OCI-LY3 (cell line): ENCODE data around the gene ZC3H13.

Source experiments
- H2AFZ ChIP-seq: fragments of 200-600, 300-600 bp; shearing (Covaris generic); 2 replicates; pipeline ENCODE4 v1.6.0; 2014; ENCODE audit warnings: antibody characterized with exemption, low read depth, low read length
- H3K27ac ChIP-seq: fragments of 200-600, 300-600 bp; sonication (generic); 2 replicates; pipeline ENCODE4 v1.5.1; 2014; ENCODE audit warnings: mild to moderate bottlenecking, low read length, moderate library complexity, mixed read lengths
- H3K27me3 ChIP-seq: fragments of 200-600, 300-600 bp; sonication (generic); 2 replicates; pipeline ENCODE4 v1.6.1; 2014; ENCODE audit warnings: low read depth, low read length, mixed read lengths
- H3K36me3 ChIP-seq: fragments of 200-600, 300-600 bp; sonication (generic); replicated peaks from 2 replicates; pipeline ENCODE3; 2014; ENCODE audit warnings: low read depth, low read length, mixed read lengths
- H3K4me1 ChIP-seq: fragments of 300-600, 200-600 bp; sonication (generic); 2 replicates; pipeline ENCODE4 v1.6.1; 2014; ENCODE audit warnings: low read length, mixed read lengths
- H3K4me2 ChIP-seq: fragments of 200-600, 300-600 bp; sonication (generic); 2 replicates; pipeline ENCODE4 v1.6.1; 2014; ENCODE audit warnings: low read length, mixed read lengths
- H3K4me3 ChIP-seq: fragments of 300-600, 200-600 bp; sonication (generic); 2 replicates; pipeline ENCODE4 v1.5.1; 2014; ENCODE audit warnings: antibody characterized with exemption, mild to moderate bottlenecking, low read length, moderate library complexity
- H3K79me2 ChIP-seq: fragments of 300-600, 200-600 bp; shearing (Covaris generic); 2 replicates; pipeline ENCODE4 v1.6.1; 2014; ENCODE audit warnings: mild to moderate bottlenecking, low read length, mixed read lengths
- H3K9ac ChIP-seq: fragments of 300-600, 200-600 bp; shearing (Covaris generic); 2 replicates; pipeline ENCODE4 v1.6.0; 2014; ENCODE audit warnings: mild to moderate bottlenecking, low read length, moderate library complexity
- H3K9me3 ChIP-seq: fragments of 200-600, 300-600 bp; shearing (Covaris generic); 2 replicates; pipeline ENCODE4 v1.6.1; 2014; ENCODE audit warnings: low read length, mixed read lengths; ENCODE audit not compliant: insufficient read depth
- H4K20me1 ChIP-seq: fragments of 200-600, 300-600 bp; sonication (generic); 2 replicates; pipeline ENCODE4 v1.6.1; 2016; ENCODE audit warnings: low read length, mixed read lengths; ENCODE audit not compliant: insufficient read depth
- CTCF ChIP-seq: fragments of 200-600, 300-600 bp; sonication (generic); IDR thresholded peaks from 2 replicates; pipeline ENCODE4 v1.5.1; 2014; ENCODE audit warnings: antibody characterized with exemption, low read length, low read depth
- EZH2phosphoT487 ChIP-seq: fragments of 200-600 bp; shearing (Covaris generic); IDR thresholded peaks from 2 replicates; pipeline ENCODE4 v1.6.1; 2018; ENCODE audit warnings: antibody characterized with exemption, mixed run types, low read depth

The ZC3H13 gene

DNA sequence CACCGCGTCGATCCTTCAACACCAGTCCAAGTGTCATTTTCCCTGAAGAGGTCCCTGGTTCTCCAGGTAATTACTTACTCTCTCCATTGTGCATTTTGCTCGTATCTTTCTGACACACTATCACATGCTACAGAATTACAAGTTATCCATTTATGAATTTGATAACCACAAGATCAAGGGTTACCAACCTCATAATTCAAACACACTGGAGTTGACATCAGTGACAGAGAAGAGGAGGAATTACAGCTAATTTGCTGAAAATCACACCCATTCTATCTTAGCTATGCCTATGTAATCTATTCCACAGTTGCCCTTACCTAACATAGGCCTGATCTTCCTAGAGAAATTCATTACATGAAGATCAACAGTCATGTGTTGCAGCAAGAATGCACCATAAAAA is 14.2 kb downstream of the ZC3H13 start:
- H3K4me2 ChIP-seq, result no peak overlapping the region
- peaks cover 9% of the 10 kb centered on the region; the same call in 1 of the 2 replicates for H3K4me1 ChIP-seq
- TF ChIP-seq EZH2phosphoT487 (no peak), CTCF (no peak)
- H3K4me3 ChIP-seq, result no peak overlapping the region
- H2AFZ ChIP-seq, result no peak overlapping the region
- peaks cover 3% of the 10 kb centered on the region; the same call in 1 of the 2 replicates for H4K20me1 ChIP-seq
- H3K79me2 ChIP-seq, result peaks cover 10% of the 10 kb centered on the region; the same call in 1 of the 2 replicates
- H3K27me3 ChIP-seq, result no peaks in the 10 kb centered on the region
- no peak overlapping the region for H3K27ac ChIP-seq
- H3K9ac ChIP-seq, result no peak overlapping the region
- H3K9me3 ChIP-seq, result no peaks in the 10 kb centered on the region
- H3K36me3 ChIP-seq, result peaks cover 48% of the 10 kb centered on the region

DNA sequence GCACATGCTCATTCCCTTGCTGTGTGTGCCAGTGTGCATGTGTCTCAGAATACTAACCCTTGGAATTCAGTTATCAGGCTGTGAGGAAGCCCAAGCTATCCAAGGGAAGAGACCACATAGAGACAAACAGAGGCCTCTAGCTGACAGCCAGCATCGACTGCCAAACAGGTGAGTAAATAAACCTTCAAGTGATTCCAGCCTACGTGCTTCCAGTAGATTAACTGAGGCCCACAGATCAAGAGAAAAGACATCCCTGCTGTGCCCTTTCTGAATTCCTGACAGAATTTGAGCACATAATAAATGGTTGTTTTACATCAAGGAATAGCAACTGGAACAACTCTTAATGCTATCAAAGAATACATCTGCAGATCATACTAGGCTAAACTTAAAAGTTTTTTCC is 17.5 kb downstream of the ZC3H13 start:
- no peak for TF ChIP-seq EZH2phosphoT487
- Histone ChIP-seq H3K9me3 (no peaks in the 10 kb centered on the region), H3K4me2 (no peak overlapping the region), H3K27ac (no peak overlapping the region), H2AFZ (no peak overlapping the region), H3K4me1 (no peaks in the 10 kb centered on the region), H3K36me3 (peaks cover 54% of the 10 kb centered on the region), H3K9ac (no peak overlapping the region), H4K20me1 (peaks cover 5% of the 10 kb centered on the region), H3K27me3 (no peaks in the 10 kb centered on the region), H3K4me3 (no peak overlapping the region), H3K79me2 (peaks cover 13% of the 10 kb centered on the region)

DNA sequence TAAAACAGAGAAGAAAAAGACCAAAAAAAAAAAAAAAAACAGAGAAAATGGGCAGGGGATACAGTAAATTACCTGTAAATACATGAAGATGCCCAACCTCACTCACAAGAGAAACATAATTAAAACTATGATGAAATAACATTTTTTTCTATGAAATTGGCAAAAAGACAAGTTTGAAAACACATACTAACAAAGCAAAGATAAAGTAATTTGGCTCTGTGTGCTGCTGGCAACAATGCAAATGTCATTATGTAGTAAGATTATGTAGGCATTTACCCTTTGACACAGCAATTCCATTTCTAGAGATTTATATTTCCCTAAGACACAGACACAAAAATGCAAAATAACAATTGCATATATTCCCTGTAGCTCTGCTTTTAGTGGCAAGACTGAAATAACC is 20.2 kb downstream of the ZC3H13 start:
- H3K9ac ChIP-seq, result no peak overlapping the region
- H3K36me3 ChIP-seq, result peaks cover 44% of the 10 kb centered on the region
- no peak overlapping the region for H3K4me2 ChIP-seq
- no peaks in the 10 kb centered on the region for H3K4me1 ChIP-seq
- no peak for TF ChIP-seq EZH2phosphoT487
- no peak for TF ChIP-seq CTCF
- peaks cover 10% of the 10 kb centered on the region; the same call in 1 of the 2 replicates for H4K20me1 ChIP-seq
- H2AFZ ChIP-seq, result no peak overlapping the region
- peaks cover 25% of the 10 kb centered on the region for H3K79me2 ChIP-seq
- no peak overlapping the region for H3K27ac ChIP-seq
- H3K9me3 ChIP-seq, result no peaks in the 10 kb centered on the region
- H3K27me3 ChIP-seq, result no peaks in the 10 kb centered on the region
- no peak overlapping the region for H3K4me3 ChIP-seq

DNA sequence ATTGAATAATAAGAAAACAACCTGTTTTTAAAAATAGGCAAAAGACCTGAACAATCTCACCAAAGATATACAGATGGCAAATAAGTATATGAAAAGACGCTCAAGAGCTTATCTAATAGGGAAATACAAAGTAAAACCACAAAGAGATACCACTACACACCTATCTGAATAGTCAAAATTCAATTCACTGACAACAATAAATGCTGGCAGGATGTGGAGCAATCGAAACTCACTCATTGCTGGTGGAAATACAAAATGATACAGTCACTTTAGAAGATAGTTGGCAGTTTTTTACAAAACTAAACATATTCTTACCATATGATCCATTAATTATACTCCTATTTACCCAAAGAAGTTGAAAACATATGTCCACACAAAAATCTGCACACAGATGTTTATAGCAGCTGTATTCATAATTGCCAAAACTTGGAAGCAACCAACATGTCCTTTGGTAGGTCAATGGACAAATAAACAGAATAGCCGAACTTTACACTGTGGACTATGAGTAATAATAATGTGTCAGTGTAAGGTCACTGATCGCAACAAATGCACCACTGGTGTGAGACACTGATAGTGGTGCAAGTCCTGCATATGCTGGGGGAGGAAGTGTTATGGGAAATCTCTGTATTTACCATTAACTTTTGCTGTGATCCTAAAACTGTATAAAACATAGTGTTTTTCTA is 20.8 kb downstream of the ZC3H13 start:
- TF ChIP-seq CTCF, result no peak
- TF ChIP-seq EZH2phosphoT487, result no peak
- peaks cover 44% of the 10 kb centered on the region for H3K36me3 ChIP-seq
- peaks cover 25% of the 10 kb centered on the region for H3K79me2 ChIP-seq

More for the DNA sequence above, 20.8 kb downstream of the ZC3H13 start:
- no peak overlapping the region for H3K27ac ChIP-seq
- no peak overlapping the region for H3K4me3 ChIP-seq
- H3K4me2 ChIP-seq, result no peak overlapping the region
- H2AFZ ChIP-seq, result no peak overlapping the region
- H3K27me3 ChIP-seq, result no peaks in the 10 kb centered on the region
- no peaks in the 10 kb centered on the region for H3K4me1 ChIP-seq
- peaks cover 10% of the 10 kb centered on the region; the same call in 1 of the 2 replicates for H4K20me1 ChIP-seq
- H3K9me3 ChIP-seq, result no peaks in the 10 kb centered on the region
- no peak overlapping the region for H3K9ac ChIP-seq
